Activated naive CD8-positive, alpha-beta T cell treated with anti-CD3 and anti-CD28 coated beads, Interleukin-2, amount 50 U/mL, for 16 hours (primary cell): Measurements from ENCODE around the gene PODXL2.

Experiments
- DNase-seq: peaks from one replicate; pipeline ENCODE4 v3.0.0-alpha.2; 2020; ENCODE audit warnings: low read depth, low spot score

Gene PODXL2

GRCh38 chr3:127628426-127628787, 578 bp upstream of the PODXL2 start:
- no peak for DNase-seq

GRCh38 chr3:127629467-127630403, 750 bp downstream of the PODXL2 start:
- no peak for DNase-seq

GRCh38 chr3:127630811-127631714, 2.1 kb downstream of the PODXL2 start:
- DNase-seq, result no peak

DNA sequence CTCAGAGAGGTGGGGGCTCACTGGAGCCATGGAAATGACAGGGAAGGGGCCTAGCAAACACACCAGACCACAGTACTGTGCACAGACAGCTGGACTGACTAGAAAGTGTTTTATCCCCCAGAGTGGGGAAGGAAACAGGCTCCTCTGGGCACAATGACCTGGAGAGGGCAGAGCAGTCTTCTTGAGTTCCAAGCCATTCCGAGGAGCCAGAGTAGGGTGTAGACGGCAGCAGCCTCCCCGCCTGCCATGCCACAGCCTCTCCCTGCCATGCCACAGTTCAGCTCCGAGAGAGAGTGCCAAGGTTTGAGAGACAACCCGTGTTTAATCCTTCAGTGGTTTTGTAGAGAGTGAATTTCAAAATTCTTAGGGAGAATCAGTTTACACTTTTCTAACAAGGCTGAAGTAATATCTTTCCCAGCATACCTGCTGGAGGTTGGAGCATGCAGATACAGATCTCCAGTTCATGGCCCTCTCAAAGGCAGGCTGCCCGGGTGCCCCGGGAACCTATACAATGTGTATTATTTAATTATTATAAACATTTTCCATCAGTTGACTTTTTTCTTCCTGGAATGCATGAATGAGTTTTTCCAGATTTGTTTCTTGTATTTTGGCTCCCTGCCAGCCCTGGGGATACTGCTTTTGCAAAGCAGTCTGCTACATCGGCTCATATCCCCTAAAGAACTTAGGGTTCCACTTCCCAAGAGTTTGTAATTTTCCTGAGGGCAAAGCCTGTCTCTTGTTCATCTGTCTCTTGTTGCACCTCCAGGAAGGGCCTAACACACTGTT, 3.2 kb downstream of the PODXL2 start:
- no peak for DNase-seq

DNA sequence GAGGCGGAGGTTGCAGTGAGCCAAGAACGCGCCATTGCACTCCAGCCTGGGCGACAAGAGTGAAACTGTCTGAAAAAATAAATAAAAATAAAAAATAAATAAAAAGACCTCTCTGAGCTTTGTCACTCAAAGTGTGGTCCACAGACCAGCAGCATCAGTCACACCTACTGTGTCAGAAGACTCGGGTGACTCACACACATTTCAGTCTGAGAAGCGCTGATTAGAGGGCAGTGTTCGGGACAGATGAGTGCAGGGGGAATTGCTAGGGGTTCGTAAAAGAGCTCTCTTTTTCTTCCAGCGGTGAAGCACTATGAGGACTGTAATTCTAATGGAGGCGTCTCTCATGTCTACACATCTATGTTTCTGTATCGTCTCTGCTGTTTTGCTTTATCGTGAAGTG, 5.7 kb downstream of the PODXL2 start:
- DNase-seq, result no peak

DNA sequence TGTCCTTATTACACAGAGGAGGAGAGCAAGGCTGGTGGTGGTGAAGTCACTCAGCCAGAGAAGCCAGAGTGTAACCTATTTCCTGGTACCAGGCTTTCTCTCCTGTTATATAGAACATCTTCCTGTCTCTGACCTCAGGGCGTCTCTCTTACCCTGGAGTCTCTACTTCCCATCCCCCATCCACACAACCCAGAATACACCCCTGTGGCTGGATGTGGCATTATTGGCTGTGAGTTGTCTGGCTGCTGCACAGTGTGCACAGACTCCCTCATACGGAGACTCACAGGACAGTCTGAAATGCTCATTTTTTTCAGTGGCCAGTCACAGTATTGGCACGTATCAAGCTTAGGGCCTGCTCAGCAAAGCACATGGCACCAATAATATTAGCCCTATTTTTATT, 8.6 kb downstream of the PODXL2 start:
- DNase-seq, result no peak

DNA sequence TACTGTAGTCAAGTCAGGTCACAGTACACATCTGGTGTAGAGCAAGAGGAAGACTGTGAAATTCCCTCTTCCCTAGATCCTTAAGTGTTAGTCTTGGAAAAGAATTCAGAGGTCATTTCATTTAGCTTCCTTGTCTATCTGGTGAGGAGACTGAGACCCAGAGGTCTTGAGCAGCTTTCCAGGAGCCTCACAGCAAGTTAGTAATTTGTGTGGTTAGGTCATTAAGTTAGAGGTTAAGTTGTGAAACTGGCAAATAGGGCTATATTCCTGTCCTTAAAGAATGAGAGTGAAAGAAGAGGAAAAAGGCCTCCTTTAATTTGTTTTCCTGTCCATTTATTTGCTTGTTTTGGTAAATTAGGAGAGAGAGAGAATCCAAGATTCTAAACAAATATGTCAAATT, 9.0 kb downstream of the PODXL2 start:
- DNase-seq, result no peak

GRCh38 chr3:127639173-127640041, 10.4 kb downstream of the PODXL2 start:
- no peak for DNase-seq

DNA sequence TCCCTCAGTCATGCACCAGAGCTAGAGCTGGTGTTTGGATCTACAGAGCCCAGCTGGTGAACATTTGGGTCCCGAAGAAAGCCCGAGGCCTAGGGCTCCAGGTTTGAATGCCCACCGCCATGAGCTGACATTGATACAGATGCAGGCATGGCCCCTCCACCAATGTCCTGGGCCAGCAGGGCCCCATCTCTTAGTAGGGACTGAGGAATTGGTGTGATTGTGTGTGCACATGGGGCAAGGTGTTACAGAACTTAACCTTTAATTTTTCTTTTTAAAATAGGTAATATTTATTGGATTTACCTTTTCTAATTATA, 11.0 kb downstream of the PODXL2 start:
- no peak for DNase-seq

DNA sequence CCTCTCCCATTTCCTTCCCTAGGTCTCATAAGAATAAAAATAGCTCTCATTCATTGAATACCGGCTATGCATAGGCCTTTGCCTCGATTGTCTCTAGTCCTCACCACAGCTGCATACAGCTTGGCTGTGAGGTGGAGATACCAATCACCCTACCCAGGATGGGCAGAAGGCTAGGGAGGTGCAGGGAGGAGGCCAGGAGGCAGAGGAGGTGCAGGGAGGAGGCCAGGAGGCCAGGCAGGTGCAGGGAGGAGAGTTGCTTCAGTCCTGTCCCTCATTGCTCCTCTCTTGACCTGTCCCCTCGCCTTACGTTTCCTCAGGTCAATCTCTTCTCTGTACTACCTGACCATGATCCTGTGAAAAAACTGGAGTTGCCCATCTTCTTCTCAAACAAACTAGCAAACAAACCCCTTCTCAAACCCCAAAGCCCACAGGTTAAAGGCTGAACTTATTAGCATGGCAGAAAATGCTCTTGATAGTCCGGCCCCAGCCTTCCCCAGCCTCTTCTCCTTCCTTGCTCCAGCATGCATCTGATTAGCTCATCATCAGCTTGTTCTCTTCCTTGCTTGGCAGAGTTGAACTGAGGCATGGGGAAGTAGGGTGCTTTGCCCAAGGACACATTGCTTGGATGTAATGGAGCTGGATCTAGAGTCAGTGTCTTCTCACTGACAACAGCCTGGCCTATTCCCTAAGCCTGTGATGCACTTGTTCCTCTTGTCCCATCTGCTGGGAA, 15.8 kb downstream of the PODXL2 start:
- no peak for DNase-seq

- DNase-seq, result no peak
Observed at GRCh38 chr3:127645371-127646015, 16.5 kb downstream of the PODXL2 start.

DNA sequence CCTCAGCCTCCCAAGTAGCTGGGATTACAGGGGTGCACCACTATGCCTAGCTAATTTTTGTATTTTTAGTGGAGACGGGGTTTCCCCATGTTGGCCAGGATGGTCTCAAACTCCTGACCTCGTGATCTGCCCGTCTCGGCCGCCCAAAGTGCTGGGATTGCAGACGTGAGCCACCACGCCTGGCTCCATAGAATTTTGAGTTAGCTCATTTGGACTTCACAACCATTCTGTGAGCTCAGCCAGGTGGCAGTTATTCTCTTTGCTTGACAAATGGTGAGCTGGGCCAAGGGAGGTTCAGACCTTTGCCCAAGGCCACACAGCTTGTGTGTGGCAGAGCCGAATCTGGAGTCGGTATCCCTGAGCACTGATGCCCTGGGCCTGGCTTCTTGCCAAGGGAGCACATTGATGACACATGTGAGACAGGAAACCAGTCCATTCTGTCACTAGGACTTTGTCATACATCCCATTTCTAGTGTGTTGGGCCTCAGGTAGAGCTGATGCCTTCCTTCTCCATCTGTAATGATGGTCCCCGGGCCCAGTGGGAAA, 17.6 kb downstream of the PODXL2 start:
- no peak for DNase-seq

- DNase-seq, result no peak
Observed at GRCh38 chr3:127647166-127647844, 18.3 kb downstream of the PODXL2 start.

GRCh38 chr3:127647845-127648204, 18.8 kb downstream of the PODXL2 start:
- DNase-seq, result no peak

GRCh38 chr3:127650236-127650635, 21.3 kb downstream of the PODXL2 start:
- DNase-seq, result no peak

GRCh38 chr3:127651516-127652172, 22.7 kb downstream of the PODXL2 start:
- no peak for DNase-seq

DNA sequence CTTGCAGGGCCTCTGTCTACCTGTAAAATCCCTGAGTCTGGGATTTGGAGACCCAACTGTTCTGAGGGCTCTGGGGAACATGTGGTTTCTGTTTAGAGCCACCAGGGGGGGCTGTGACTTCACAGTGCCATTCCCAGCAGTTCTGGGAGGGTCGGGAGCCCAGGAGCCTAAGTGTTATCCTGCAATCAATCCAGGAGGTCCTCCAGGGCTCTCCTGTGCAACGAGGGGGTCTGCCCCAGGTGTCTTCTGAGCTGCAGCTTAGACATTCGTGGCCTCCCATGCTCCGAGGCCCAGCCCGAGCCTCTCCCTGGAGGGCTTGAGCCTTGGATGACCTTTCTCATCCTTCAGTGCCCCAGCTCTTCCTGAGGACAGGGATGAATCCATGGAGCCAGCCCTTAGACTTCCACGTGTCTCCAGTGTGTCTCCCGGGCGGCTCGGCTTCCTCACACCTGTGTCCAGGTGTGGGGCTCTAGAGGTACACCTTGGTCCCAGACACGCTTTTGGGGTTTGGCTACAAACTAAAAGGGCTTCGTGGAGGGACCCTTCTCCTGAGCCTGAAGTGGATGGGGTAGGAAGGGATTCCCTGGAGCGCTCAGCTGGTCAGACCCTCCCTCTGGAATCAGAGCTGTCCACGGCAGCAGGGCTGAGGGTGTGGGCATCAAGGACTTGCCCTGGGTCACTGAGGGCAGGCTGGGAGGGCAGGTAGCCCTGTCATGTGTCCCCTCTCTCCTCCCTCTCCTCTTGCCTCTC, 23.4 kb downstream of the PODXL2 start:
- no peak for DNase-seq

DNA sequence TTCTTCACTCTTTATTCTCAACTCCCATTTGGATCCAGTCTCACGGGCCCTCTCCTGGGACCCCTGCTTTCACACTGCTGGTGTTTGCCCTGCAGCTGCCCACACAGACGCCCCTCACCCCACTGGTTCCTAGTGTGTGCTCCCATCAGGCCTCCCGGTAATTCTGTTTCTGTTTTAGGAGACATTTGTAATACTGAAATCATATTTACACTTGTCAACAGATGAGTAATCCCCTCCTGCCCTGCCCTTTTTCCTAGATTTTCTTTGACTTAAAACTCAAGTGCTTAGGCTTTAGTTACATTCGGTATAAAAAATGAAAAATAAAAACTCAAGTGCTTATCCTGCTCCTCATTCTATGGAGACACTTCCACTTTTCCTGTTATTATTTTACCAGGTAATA, 25.4 kb downstream of the PODXL2 start:
- no peak for DNase-seq
